T47D (cell line): ENCODE data around the gene CHRNA9.

Experiments
- DNase-seq, 2 experiments: peaks; one replicate each; pipeline versions ENCODE4 v3.0.0 to v3.0.0-alpha.2; 2011 to 2012; ENCODE audit warnings: low read depth in 1 of 2, low spot score in 1 of 2
- JUND ChIP-seq: IDR thresholded peaks from 2 replicates; pipeline ENCODE4 v1.6.1; 2012; ENCODE audit warnings: low read depth
- in situ Hi-C: cut with HindIII; loops from 2 replicates; pipeline ENCODE4 v1.10.0; 2016; ENCODE audit warnings: low sequenced_read_pairs, low pct_unique_long_range_greater_than_20kb

The CHRNA9 gene

DNA sequence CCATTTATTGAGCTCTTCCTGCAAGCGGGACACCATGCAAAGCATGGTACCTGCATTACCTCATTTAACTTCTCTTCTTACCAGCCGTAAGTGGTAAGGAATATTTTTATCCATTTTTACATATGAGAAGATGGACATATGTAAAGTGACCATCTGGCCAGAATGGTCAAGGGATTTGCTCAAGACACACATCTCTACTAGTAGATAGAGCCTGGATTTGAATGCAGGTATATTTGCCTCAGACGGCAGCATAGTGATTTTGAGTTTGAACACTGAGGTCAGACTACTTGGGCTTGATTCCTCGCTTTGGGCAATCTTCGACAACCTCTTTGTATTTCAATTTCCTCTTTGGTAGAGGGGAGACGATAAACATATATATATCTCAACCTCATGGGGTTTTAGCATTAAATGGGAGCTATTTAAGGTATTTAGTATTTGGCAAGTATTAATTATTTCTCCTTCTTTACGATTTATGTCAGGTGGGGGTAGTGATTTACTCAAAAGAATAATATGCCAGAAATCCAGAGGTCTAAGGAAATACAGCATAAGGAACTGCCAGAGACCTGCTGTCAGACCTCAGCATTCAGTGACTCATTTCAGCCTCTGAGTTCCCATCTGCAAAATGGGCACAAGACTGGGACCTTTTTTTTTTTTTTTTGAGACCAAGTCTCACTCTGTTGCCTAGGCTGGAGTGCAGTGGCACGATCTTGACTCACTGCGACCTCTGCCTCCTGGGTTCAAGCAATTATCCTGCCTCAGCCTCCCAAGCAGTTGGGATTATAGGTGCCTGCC lies 34.6 kb upstream of the CHRNA9 start:
- in situ Hi-C loops, result no loop called here

DNA sequence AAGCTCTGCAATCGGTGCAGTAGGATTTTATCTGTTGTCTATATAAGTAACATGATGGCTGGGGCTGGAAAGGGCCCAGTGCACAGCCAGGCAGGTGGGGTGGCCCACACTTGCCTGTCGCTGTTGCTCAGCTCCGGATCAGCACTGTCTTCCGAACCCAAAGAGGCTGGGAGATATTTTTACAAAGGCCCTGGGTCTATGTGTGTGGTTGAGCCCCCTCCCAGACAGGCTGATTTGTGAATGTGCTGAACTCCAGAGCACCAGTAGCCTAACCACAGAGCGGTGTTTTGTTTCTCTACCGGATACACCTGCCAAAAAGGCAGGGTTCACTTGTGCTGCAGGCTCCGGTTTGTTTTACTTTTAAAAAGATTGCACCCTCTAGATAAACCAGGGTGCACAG lies 33.5 kb upstream of the CHRNA9 start:
- in situ Hi-C loops, result no loop called here

More for the DNA sequence above, 34.6 kb upstream of the CHRNA9 start:
- no peak for DNase-seq
- no peak for TF ChIP-seq JUND

DNA sequence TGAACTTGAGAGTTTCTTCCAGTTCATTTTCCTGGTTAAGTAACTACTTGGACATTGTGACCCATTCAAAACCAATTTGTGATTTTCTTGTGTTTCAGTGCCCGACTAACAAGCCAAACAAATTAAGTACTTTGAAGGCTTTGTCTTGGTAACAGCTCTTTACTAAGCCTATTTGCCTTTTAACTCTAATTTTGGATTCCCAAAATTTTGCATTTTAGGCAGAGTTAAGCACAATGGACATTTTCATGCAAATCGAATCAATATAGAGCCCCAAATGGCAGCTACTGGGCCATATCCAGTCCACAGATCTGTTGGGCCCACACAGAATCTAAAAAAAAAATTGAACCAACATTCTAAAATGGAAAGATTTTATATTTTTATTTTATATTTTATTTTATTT lies 31.4 kb upstream of the CHRNA9 start:
- no peak for DNase-seq
- in situ Hi-C loops, result no loop called here
- TF ChIP-seq JUND, result no peak

More for the DNA sequence above, 33.5 kb upstream of the CHRNA9 start:
- TF ChIP-seq JUND, result no peak
- no peak for DNase-seq

DNA sequence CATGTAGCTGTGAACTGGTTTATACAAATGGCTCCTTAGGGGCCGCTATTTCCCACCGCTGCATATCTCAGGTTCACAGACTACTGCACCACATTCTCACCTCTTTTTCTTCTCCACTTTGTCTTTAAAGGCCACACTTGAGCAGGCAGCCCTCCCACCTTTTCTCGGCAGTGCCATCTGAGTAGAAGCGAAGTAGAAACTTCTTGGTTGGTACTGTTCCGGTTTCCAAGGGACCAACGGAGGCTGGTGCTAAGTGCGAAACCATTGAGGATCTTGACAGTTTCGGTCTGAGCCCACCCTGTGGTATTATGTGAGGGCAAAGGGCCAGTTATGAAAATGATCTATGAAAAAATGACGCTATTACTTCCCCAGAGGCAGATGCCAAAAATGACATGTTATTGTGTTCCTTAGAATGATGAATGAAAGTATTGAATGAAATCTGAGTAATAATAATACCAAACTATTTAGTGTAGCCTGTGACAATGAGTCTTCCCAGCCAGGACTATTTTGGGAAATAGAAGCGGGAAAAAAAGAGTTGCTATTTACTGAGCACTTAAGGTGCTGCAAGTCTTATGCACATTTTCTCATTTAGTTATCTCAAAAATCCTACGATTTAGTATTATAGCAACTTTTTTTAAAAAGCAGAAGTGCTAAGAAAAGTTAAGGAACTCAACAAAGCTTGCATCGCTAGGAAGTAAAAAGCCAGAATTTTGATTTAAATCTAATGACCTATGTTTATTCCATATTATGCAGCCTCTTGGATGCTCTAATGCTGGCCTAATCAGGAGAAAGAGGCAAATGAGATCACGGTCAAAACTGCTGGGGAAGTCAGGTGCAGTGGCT lies 29.6 kb upstream of the CHRNA9 start:
- in situ Hi-C loops, result no loop called here
- TF ChIP-seq JUND, result no peak
- no peak for DNase-seq

DNA sequence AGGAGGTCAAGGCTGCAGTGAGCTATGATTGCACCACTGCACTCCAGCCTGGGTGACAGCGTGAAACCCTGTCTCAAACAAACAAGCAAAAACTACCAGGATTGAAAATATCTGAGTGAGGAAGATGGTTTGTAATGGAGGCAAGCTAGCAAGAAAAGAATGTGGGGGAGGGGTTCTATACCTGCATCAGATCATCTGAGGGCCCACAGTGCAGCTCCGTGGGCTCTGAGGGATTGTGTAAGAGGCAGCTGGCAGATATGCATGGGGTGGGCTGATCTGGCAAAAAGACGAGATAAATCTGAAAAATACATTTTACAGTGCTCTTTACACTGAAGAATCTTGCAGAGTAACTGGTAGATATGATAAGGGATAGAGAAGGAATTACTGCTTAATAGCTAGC lies 28.9 kb upstream of the CHRNA9 start:
- in situ Hi-C loops, result no loop called here
- DNase-seq, result no peak
- no peak for TF ChIP-seq JUND

DNA sequence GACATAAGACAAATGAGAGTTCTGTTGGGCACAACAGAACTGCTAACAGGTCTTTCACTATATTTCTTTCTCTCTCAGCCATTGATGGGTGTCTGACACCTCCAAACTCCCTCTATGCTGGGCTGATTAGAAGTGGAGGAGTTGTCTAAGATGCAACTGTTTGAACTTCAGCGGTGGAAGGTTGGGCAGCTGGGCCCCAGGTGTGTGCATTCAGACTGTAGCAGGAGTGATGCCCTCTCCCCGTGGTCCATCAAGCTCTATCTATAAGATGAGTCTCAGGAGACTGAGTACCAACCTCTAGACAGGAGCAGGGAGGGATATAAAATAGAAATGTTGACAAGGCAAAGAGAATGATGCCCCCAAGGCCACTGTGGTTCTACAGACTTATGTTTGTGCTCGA lies 28.2 kb upstream of the CHRNA9 start:
- in situ Hi-C loops, result no loop called here
- DNase-seq, result no peak
- TF ChIP-seq JUND, result no peak

DNA sequence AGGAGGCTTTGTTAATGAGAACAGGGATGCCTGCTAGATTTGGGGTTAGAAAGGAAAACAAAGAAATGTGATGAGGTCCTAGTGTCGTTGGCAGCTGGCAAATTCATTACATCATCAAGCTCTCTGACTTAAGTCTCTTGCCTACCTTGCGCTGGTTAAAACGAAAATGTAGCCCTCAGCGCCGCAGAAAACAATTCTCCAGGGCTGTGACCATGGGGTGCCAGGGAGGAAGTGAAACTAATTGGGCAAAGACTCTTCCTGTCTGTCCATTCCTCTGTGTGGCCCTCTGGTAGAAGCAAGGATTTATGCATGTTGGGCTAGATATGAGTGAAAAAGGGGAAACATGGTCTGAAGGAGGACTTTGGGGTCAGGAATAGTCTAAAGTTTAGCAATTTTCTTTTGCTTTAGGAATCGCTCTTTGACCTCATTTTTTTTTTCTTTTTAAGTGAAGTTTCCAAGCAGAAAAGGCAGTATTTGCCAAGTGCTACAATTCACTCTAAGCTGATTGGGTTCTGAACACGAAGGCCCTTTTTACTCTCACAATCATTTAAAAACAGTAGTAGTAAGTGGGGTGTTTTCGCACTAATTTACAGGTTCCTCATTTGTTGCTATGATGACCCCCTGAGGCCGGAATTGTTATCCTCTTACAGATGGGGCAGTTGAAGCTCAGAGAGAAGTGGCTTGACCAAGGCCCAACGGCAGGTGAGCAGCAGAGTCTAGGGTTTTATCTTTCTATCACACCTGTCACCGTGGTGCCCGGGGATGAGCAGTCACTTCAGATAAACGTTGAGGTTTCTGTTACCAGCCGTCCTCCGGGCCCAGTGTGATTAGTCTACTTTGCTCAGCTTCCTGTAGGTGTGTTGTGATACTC lies 27.3 kb upstream of the CHRNA9 start:
- DNase-seq, result no peak
- TF ChIP-seq JUND, result no peak
- in situ Hi-C loops, result no loop called here

DNA sequence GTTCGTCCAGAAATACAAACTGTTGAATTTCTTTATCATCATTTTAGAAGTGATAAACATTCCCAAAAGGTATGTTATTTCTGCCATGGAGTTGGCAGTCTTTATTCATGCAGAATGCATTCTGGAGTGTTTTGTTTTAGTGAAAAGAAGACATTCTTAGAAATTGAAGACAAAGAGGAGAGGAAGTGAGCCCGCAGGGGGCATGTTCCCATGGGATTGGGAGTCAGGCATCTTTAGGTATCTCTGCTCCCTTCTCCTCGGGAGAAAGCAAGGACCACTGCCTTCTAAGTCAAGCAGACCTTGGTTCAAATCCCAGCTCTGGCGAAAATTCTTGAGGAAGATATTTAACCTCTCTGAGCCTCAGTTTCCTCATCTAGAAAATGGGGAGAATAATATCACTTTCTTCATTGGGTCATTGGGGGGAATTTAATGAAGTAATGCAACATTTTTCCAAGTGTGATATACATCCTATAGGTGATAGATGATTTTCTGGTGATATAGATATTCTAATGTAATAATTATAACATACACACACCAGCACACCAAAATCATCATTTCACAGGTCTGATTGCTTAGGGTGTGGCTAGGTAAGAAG lies 26.5 kb upstream of the CHRNA9 start:
- DNase-seq, result no peak
- no peak for TF ChIP-seq JUND
- in situ Hi-C loops, result no loop called here

DNA sequence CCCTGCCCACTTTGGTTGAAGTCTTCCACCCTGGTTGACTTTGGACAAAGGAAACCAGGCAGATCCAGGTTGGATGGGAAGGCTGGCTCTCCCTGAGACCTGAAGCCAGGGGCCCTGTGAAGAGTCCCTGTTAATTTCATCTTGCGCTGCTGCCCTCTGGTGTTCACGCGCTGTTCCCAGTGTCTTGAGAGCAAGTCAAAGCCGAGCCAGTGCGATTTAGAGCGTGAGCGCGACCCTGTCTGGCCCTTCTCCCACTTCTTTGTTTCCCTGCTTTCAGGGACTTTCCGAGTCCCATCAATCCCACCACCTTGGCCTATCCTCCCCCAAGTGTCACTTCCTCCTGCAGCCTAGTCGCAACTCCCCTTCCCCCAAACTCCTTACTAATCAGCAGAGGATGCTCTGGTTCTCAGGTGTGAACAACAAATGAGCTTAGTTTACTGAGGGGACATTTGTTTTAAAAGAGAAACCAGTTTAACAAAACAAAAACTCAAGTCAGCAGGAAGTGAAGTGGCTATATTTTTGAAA lies 25.8 kb upstream of the CHRNA9 start:
- no peak for TF ChIP-seq JUND
- in situ Hi-C loops, result no loop called here
- peak; percentile 27 to 88 for DNase-seq

DNA sequence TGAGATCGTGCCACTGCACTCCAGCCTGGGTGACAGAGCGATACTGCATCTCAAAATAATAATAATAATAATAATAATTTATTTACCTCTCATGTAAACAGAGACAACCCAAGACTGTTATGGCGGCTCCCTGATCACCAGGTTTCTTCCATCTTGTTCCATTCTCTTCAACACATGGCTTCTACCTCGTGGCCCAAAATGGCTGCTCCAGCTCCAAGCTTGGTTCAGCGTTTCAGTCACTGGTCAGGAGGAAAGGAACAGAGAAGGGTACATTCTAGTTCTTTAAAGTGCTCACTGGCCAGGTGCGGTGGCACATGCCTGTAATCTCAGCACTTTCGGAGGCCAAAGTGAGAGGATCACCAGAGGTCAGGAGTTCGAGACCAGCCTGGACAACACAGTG lies 24.9 kb upstream of the CHRNA9 start:
- in situ Hi-C loops, result no loop called here
- no peak for DNase-seq
- no peak for TF ChIP-seq JUND

DNA sequence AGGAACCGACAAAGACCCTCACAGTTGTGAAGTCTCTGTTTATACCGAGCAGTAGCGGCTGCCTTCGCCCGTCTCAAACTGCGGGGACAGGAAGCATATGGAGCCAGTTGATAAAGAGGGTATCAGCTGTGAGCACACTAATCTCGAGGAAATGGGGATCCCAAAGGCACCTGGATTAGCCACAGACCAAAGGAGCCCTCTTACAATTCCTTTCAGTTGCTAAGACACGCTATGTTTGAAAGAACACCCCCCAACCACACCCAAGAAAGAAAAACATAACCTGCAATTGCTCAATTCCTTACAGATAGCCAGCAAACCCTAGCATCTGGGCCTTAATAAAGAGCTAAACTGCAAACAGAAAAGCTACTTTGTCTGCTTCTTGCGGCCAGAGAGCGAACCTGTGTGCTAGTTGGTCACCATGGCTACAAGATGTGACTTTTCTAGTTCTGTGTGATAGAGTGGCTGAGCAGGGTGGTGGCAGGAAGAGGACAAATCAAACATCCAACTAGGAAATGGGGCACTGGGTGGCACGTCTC lies 23.3 kb upstream of the CHRNA9 start:
- no peak for TF ChIP-seq JUND
- in situ Hi-C loops, result no loop called here
- no peak for DNase-seq

DNA sequence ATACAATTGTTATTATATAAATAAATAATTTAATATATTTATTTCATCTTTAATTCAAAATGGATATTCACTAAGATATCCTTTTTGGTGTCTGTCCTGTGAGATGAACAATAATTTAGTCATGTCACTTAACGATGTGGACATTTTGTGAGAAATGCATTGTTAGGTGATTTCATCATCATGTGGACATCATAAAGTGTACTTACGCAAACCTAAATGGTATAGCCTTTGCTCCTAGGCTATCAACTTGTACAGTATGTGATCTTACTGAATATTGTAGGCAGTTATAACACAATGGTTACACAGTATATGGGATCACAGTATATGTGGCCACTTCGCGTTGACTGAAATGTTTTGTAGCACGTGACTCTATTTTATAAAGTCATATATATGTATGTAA lies 20.2 kb upstream of the CHRNA9 start:
- in situ Hi-C loops, result no loop called here
- TF ChIP-seq JUND, result no peak
- no peak for DNase-seq
